SK-N-SH (cell line): Measurements from ENCODE around the gene MTURN. TPM values are rescaled to one million over a fixed set of nuclear protein-coding genes. Genes with fewer than 3 reads are reported as not detected.

Experiments used
- CTCF ChIA-PET: fragments of 300-600, 350-600 bp; formaldehyde crosslinking; extraction: SDS; loops from one replicate; lab custom pipeline; 2021; lab: Yijun Ruan, JAX
- POLR2A ChIA-PET: fragments of 350-600 bp; sonication (Branson Sonifier 250); formaldehyde crosslinking; extraction: SDS; loops from one replicate; lab custom pipeline; 2020; ENCODE audit warnings: antibody characterized with exemption, inconsistent platforms; lab: Yijun Ruan, JAX
- DNase-seq: peaks from one replicate; pipeline ENCODE4 v3.0.0; 2012
- H2AFZ ChIP-seq: fragments of 200-600 bp; sonication (generic); 2 replicates; pipeline ENCODE4 v1.8.1; 2016; ENCODE audit warnings: antibody characterized with exemption, mild to moderate bottlenecking, low read depth
- H3F3A ChIP-seq: fragments of 200-600 bp; sonication (generic); replicated peaks from 2 replicates; pipeline ENCODE3; 2016; ENCODE audit warnings: antibody characterized with exemption, mild to moderate bottlenecking; ENCODE audit not compliant: insufficient read depth
- H3K27ac ChIP-seq, 2 experiments: fragments of 200-500 bp in 1 of 2; fragments of 200-600 bp in 1 of 2; sonication (Bioruptor generic) in 1 of 2; sonication (generic), shearing (Covaris generic) in 1 of 2; 2 replicates each; pipeline versions ENCODE4 v1.5.1 to v1.6.1; 2014 to 2016; ENCODE audit warnings: low read depth in 2 of 2, inconsistent platforms in 1 of 2, low read length in 1 of 2, mild to moderate bottlenecking in 1 of 2, mixed read lengths in 1 of 2
- H3K27me3 ChIP-seq: fragments of 200-600 bp; sonication (generic), shearing (Covaris generic); 2 replicates; pipeline ENCODE4 v1.6.1; 2016; ENCODE audit warnings: mixed run types; ENCODE audit not compliant: insufficient read depth
- H3K36me3 ChIP-seq, 2 experiments: fragments of 200-500 bp in 1 of 2; fragments of 200-600 bp in 1 of 2; sonication (Bioruptor generic) in 1 of 2; sonication (generic) in 1 of 2; replicated peaks in 1 of 2; 2 replicates each; pipeline versions ENCODE3 to v1.5.1; 2014 to 2016; ENCODE audit warnings: low read length in 1 of 2, mild to moderate bottlenecking in 1 of 2; ENCODE audit not compliant: insufficient read depth in 2 of 2, control insufficient read depth in 1 of 2
- H3K4me1 ChIP-seq, 2 experiments: fragments of 200-500 bp in 1 of 2; fragments of 200-600 bp in 1 of 2; sonication (Bioruptor generic) in 1 of 2; sonication (generic), shearing (Covaris generic) in 1 of 2; 2 replicates each; pipeline versions ENCODE4 v1.5.1 to v1.6.1; 2014 to 2016; ENCODE audit warnings: low read depth in 1 of 2, low read length in 1 of 2, mixed run types in 1 of 2; ENCODE audit not compliant: insufficient read depth in 2 of 2, control insufficient read depth in 1 of 2
- H3K4me2 ChIP-seq: fragments of 200-600 bp; sonication (generic), shearing (Covaris generic); 2 replicates; pipeline ENCODE4 v1.6.1; 2017; ENCODE audit warnings: mixed run types
- H3K4me3 ChIP-seq, 2 experiments: fragments of 200-500 bp in 1 of 2; fragments of 200-600 bp in 1 of 2; sonication (Bioruptor generic) in 1 of 2; sonication (generic), shearing (Covaris generic) in 1 of 2; 2 replicates each; pipeline versions ENCODE4 v1.5.1 to v1.8.1; 2014 to 2016; ENCODE audit warnings: low read depth in 2 of 2, inconsistent platforms in 1 of 2, low read length in 1 of 2, mild to moderate bottlenecking in 1 of 2, mixed read lengths in 1 of 2, moderate library complexity in 1 of 2
- H3K79me2 ChIP-seq: fragments of 200-600 bp; sonication (generic); 2 replicates; pipeline ENCODE4 v1.8.1; 2017; ENCODE audit warnings: mild to moderate bottlenecking; ENCODE audit not compliant: insufficient read depth
- H3K9ac ChIP-seq: fragments of 200-600 bp; sonication (generic); 2 replicates; pipeline ENCODE4 v1.6.1; 2017; ENCODE audit warnings: mixed run types
- H3K9me2 ChIP-seq: fragments of 200-600 bp; sonication (generic); 2 replicates; pipeline ENCODE4 v1.6.1; 2017; ENCODE audit warnings: mixed run types
- H3K9me3 ChIP-seq: fragments of 200-600 bp; sonication (generic); 2 replicates; pipeline ENCODE4 v1.6.1; 2017; ENCODE audit warnings: mixed run types, mild to moderate bottlenecking, moderate library complexity
- H4K20me1 ChIP-seq: fragments of 200-600 bp; sonication (generic); 2 replicates; pipeline ENCODE4 v1.6.1; 2017; ENCODE audit warnings: mild to moderate bottlenecking, mixed run types; ENCODE audit not compliant: insufficient read depth
- CHD2 ChIP-seq: fragments of 150-350 bp; IDR thresholded peaks from 2 replicates; pipeline ENCODE4 v1.6.1; 2018; ENCODE audit warnings: low read length; ENCODE audit not compliant: partially characterized antibody
- FOSL2 ChIP-seq: IDR thresholded peaks from 2 replicates; pipeline ENCODE4 v1.4.0; 2012; ENCODE audit warnings: low read depth, mild to moderate bottlenecking, moderate library complexity, borderline replicate concordance
- FOXJ3 ChIP-seq: sonication (generic); formaldehyde crosslinking; IDR thresholded peaks from 2 replicates; pipeline ENCODE4 v1.5.1; 2020; ENCODE audit warnings: mild to moderate bottlenecking, missing genetic modification reagents
- IRF3 ChIP-seq: fragments of 150-350 bp; IDR thresholded peaks from 2 replicates; pipeline ENCODE4 v1.6.1; 2016; ENCODE audit warnings: mild to moderate bottlenecking, low read depth, low read length
- JUND ChIP-seq: IDR thresholded peaks from 2 replicates; pipeline ENCODE4 v1.4.0; 2012
- MAX ChIP-seq: IDR thresholded peaks from 2 replicates; pipeline ENCODE4 v1.4.0; 2012; ENCODE audit warnings: low read depth
- MEF2A ChIP-seq: IDR thresholded peaks from 2 replicates; pipeline ENCODE4 v1.4.0; 2012; ENCODE audit warnings: low read depth, borderline replicate concordance
- PBX3 ChIP-seq: IDR thresholded peaks from 2 replicates; pipeline ENCODE4; 2012
- POLR2AphosphoS5 ChIP-seq: IDR thresholded peaks from 2 replicates; pipeline ENCODE4 v1.6.1; 2012; ENCODE audit warnings: low read depth, low read length
- RCOR1 ChIP-seq: fragments of 150-350 bp; IDR thresholded peaks from 2 replicates; pipeline ENCODE4 v1.6.1; 2017; ENCODE audit warnings: antibody characterized with exemption, low read length
- RFX5 ChIP-seq: IDR thresholded peaks from 2 replicates; pipeline ENCODE4 v1.6.1; 2012; ENCODE audit warnings: mild to moderate bottlenecking, improper control_type of control experiment, low read length
- SIN3A ChIP-seq: IDR thresholded peaks from 2 replicates; pipeline ENCODE4 v1.6.1; 2012; ENCODE audit warnings: low read depth, mild to moderate bottlenecking, low read length, moderate library complexity, borderline replicate concordance
- SMC3 ChIP-seq: IDR thresholded peaks from 2 replicates; pipeline ENCODE4 v1.6.1; 2012; ENCODE audit warnings: low read depth, low read length, improper control_type of control experiment
- TEAD4 ChIP-seq: IDR thresholded peaks from 2 replicates; pipeline ENCODE4 v1.4.0; 2012; ENCODE audit warnings: mild to moderate bottlenecking, borderline replicate concordance; ENCODE audit not compliant: insufficient read depth
- USF1 ChIP-seq: IDR thresholded peaks from 2 replicates; pipeline ENCODE4 v1.4.0; 2012; ENCODE audit warnings: low read depth, borderline replicate concordance
- YY1 ChIP-seq: IDR thresholded peaks from 2 replicates; pipeline ENCODE4 v1.4.0; 2012; ENCODE audit warnings: low read depth, mild to moderate bottlenecking
- ZBTB33 ChIP-seq: IDR thresholded peaks from 2 replicates; pipeline ENCODE4 v1.4.0; 2012; ENCODE audit warnings: low read depth, borderline replicate concordance
- WGBS: methylation state at CpG from one replicate; pipeline ENCODE4 v1.1.6; 2017; ENCODE audit warnings: low lambda C conversion rate; 5-methylcytosine and 5-hydroxymethylcytosine counted together
- polyA plus RNA-seq, 3 experiments: library from polyadenylated mRNA; depleted of rRNA; stranded (reverse); fragments of >200 nt; gene quantifications; 2 replicates each; pipeline ENCODE4 v1.2.3, GENCODE V29; 2012

MTURN gene
- polyA plus RNA-seq, 1 of the 3 experiments (the other 2 are of a cell fraction) = 9.0 TPM

GRCh38 chr7:30181736-30182522 is 47.1 kb downstream of the MTURN start:
- no peaks in the 10 kb centered on the region for H3K9me3 ChIP-seq
- no peak for DNase-seq
- CTCF ChIA-PET = interaction anchor here (0.8 to 3.6 kb wide), 6 partner anchors 8 to 382 kb away, joined by 3 to 12 read pairs (median 4); no protein-coding TSS in a partner anchor
- TF ChIP-seq RCOR1 (no peak), ZBTB33 (no peak), TEAD4 (no peak), IRF3 (no peak), FOSL2 (no peak), SMC3 (no peak), USF1 (no peak), SIN3A (no peak), MEF2A (no peak), CHD2 (no peak), JUND (no peak), POLR2AphosphoS5 (no peak), RFX5 (no peak), FOXJ3 (no peak), PBX3 (no peak), YY1 (no peak), MAX (no peak)
- TF ChIP-seq, all 33 proteins: peak for 0
- Histone ChIP-seq H3K27ac (no peak overlapping the region), H3K4me2 (no peak overlapping the region), H3K79me2 (no peaks in the 10 kb centered on the region), H3K9ac (no peak overlapping the region), H2AFZ (no peak overlapping the region), H3K9me2 (no peaks in the 10 kb centered on the region), H4K20me1 (no peaks in the 10 kb centered on the region), H3F3A (no peaks in the 10 kb centered on the region), H3K4me3 (no peak overlapping the region), H3K4me1 (no peaks in the 10 kb centered on the region), H3K36me3 (no peaks in the 10 kb centered on the region), H3K27me3 (no peaks in the 10 kb centered on the region)
- POLR2A ChIA-PET = no interaction called here
- WGBS = 87% methylated on average over 7 of the region's 7 CpGs
